GM12801 (cell line): Measurements from ENCODE around the gene KBTBD13.

Source experiments
- CTCF ChIP-seq: IDR thresholded peaks from one replicate; pipeline ENCODE4 v1.5.1; 2011; ENCODE audit warnings: control low read depth; ENCODE audit not compliant: insufficient read length; ENCODE audit errors: extremely low read depth

Gene KBTBD13

GRCh38 chr15:65060641-65061397 lies 15.7 kb upstream of the KBTBD13 start:
- no peak for TF ChIP-seq CTCF

- TF ChIP-seq CTCF, result no peak
Observed at GRCh38 chr15:65062061-65062460, 14.5 kb upstream of the KBTBD13 start.

GRCh38 chr15:65062726-65063125 lies 13.8 kb upstream of the KBTBD13 start:
- no peak for TF ChIP-seq CTCF

GRCh38 chr15:65066001-65066634 lies 10.4 kb upstream of the KBTBD13 start:
- no peak for TF ChIP-seq CTCF

- no peak for TF ChIP-seq CTCF
Observed at GRCh38 chr15:65066635-65067316, 9.8 kb upstream of the KBTBD13 start.

- TF ChIP-seq CTCF, result no peak
Observed at GRCh38 chr15:65067317-65067644, 9.3 kb upstream of the KBTBD13 start.

- no peak for TF ChIP-seq CTCF
Observed at GRCh38 chr15:65067645-65068402, 8.7 kb upstream of the KBTBD13 start, which contains the start of gene RASL12. TSS of gene RASL12 (minus strand) at chr15:65067991. CDS start at chr15:65067835, 156 bp downstream.
